Midbrain (tissue), 1 donor: ENCODE data around the gene JARID2.

Source experiments
- DNase-seq: peaks from one replicate; lab custom pipeline; 2025; lab: John Stamatoyannopoulos, UW

Gene JARID2

DNA sequence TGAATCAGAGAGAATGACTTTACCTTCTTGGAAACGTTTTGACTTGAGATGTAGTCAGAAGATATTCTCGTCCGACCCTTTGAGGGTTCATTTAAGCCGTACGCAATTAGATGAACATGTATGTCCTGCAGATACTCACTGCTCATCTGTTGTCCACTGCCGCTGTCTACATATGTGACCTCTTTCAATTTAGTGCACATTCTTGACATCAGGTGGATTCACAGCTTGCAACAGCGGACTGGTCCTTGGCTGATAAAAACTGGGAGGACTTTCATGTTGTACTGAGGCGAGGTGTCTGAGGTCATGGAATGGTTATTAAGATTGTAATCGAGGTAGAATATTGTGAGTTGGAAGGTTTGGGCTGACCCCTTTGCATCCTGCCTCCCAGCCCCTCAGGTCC lies 194.2 kb downstream of the JARID2 start:
- DNase-seq: no peak

GRCh38 chr6:15441215-15441868 lies 195.5 kb downstream of the JARID2 start:
- peak; percentile 64 for DNase-seq

- no peak for DNase-seq
These were observed 196.1 kb downstream of the JARID2 start for GRCh38 chr6:15441981-15442380.

DNA sequence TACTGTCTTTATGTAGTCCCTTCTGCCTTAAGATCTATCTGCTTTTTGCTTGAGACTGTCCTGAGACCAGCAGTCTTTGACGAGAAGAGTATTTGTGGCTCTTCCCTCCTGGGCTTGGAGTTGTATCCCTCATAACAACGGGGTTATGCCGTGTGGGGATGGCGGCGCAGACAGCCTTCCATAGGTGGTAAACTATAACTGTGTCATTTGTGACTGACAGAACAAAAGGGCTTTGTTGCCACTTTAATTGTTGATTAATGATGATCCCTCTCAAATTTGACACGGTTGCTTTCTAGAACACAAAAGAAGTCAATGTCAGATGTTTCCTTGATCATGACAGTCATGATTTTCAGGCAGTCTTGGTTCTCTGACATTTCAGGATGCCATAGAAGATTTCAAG lies 196.6 kb downstream of the JARID2 start:
- DNase-seq: no peak

- DNase-seq: no peak
These were observed 197.4 kb downstream of the JARID2 start for GRCh38 chr6:15443119-15443830.

- peak; percentile 57 for DNase-seq
These were observed 198.3 kb downstream of the JARID2 start for GRCh38 chr6:15444081-15444731.

- peak; percentile 25 for DNase-seq
These were observed 199.0 kb downstream of the JARID2 start for GRCh38 chr6:15444881-15445280.

GRCh38 chr6:15447546-15448267 lies 201.8 kb downstream of the JARID2 start:
- no peak for DNase-seq

GRCh38 chr6:15449011-15449410 lies 203.1 kb downstream of the JARID2 start:
- no peak for DNase-seq

GRCh38 chr6:15451738-15452137 lies 205.9 kb downstream of the JARID2 start:
- no peak for DNase-seq

- no peak for DNase-seq
These were observed 206.5 kb downstream of the JARID2 start for GRCh38 chr6:15452182-15452941.

DNA sequence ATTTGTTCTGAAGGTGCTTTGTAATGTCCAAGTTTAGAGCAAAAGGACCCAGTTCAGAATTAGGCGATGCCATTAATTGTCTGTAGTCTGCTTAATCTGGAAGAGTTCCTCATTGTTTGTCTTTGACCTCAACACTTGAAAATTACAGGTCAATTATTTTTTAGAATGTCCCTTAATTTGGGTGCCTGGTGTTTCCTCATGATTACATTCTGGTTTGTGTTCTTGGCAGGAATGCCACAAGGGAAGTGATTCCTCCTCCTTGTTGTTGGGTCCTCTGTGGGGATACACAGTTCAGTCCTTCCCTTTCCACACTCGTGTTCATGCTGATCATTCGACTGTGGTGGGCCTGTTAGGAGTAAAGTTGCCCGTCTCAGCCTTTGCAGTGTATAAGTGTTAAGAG lies 207.3 kb downstream of the JARID2 start:
- DNase-seq: no peak

DNA sequence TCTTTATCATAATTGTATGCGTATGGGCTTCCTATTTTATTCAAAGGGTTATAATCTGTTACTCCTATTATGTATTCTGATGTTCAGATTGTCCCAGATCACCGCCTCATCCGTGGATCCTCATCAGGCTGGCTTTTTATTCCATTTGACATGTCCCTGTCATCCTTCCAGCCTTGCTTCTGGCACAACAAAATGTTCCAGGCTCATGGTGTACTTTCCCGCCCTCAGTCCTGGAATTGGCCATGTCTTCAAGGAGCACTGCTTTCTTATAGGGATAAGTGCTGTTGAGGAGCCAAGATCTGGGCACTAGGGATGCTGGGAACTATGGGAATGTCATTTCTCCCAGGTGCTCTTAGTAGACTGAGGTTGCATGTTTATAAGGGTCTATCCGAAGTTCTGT lies 207.8 kb downstream of the JARID2 start:
- peak; percentile 53 for DNase-seq

GRCh38 chr6:15456422-15456821 lies 210.6 kb downstream of the JARID2 start:
- DNase-seq: no peak

DNA sequence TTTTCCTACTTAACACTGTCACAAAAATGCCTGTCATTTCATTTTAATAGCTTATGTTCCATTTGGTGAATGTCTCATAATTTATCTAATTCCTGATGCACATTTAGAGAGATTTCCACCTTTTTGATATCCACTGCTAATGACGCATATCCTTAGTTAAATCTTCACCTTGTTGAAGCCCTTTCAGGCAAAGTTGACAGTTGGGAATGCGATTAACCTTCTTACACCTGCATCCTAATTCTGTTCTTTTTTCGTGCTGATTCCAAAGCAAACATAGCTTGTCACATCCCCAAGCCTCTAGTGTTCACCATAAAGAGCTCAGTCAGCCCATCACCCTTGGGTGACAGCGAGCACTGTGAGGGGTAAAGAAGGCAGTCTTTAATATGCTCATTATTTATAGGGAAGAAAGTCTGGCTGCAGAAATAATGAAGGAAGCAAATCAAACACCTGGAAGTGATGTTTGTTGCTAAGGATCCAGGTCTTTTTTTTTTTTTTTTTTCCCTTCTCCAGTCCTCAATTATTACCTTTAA lies 211.3 kb downstream of the JARID2 start:
- no peak for DNase-seq

GRCh38 chr6:15458021-15458459 lies 212.2 kb downstream of the JARID2 start:
- DNase-seq: no peak

DNA sequence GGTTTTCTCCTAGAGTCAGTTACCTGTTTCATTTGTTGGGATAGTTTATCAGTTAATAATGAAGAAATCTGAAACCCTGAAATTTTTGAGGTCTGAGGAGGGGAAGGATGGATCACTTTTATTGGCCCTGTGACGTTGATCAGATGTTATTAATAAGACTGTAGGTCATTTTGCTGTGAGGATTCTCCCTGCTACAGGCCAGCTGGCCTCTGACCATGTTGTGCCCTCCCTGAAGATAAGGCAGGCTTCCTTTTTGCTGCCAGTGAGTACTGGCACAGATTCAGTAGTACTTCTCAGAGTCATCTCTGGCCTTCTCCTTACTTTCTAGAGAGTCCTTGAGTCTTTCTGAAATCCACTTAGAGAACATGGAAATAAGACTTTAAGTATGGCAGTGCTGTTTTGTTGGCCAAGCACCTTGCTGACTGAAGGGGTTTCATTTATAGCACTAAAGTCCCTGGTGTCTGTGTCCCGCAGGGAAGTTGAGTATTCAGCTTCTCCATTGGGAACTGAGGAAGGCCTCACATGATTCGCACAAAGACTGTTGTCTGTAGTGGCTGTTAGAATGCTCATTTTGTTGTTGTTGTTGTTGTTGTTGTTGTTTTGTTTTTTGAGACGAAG lies 214.3 kb downstream of the JARID2 start:
- DNase-seq: no peak

GRCh38 chr6:15461127-15461944 lies 215.5 kb downstream of the JARID2 start:
- no peak for DNase-seq

DNA sequence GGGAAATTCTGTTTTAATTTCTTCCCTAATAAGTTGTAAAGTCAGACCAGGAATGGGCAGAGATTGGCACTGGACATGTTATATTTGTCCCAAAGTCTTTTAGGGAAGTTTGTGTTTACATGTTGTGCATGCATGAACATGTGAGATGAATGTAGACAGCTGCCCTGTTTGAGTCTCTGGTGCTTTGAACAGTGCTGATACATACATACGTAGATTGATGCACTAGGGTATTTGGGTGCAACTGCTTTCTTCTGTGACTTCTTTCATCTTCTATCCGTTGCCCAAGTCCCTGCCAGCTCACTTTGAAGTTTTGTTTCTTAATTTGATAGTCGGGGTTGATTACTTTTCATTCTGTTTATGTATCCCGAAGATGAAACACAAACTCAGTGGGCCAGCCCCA lies 216.4 kb downstream of the JARID2 start:
- no peak for DNase-seq
